DMS153 treated with DMSO at 0.1 percent for 48 hours (cell line): Measurements from ENCODE around the gene PI4KA.
"Not testable (repeated sequence)": the region's sequence is repeated elsewhere in the genome, so short reads cannot be mapped to it uniquely, and the experiment has no call there.

Experiments used
- DNase-seq: peaks from one replicate; lab custom pipeline; 2025; ENCODE audit not compliant: unreplicated experiment; lab: John Stamatoyannopoulos, UW

The PI4KA gene

GRCh38 chr22:20671409-20672081 lies 187.1 kb downstream of the PI4KA start:
- DNase-seq: no peak

- DNase-seq: not testable (repeated sequence)
Measured at GRCh38 chr22:20670457-20671261, 188.0 kb downstream of the PI4KA start.

- not testable (repeated sequence) for DNase-seq
Measured at GRCh38 chr22:20669884-20670283, 188.7 kb downstream of the PI4KA start.

DNA sequence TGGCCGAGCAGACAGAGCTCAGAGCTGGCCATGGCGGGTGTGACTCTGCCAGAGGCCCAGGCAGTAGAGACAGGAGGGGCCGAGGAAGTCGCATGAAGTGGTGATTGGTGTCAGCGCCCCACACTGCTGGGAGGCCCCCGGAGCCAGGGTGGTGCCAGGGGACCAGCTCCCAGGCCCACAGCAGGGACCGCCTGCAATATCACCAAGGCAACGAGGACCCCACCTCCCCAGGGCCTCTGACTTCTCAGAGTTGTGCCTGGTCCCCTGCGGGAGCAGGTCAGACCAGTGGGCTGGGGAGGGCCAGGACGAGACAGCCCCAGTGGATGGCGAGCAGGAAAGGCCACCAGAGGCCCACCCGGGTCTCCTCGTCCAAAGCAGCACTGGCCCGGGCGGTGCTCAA lies 189.1 kb downstream of the PI4KA start:
- DNase-seq: not testable (repeated sequence)

- DNase-seq: not testable (repeated sequence)
Measured at GRCh38 chr22:20668769-20669168, 189.8 kb downstream of the PI4KA start.

GRCh38 chr22:20668226-20668625 lies 190.4 kb downstream of the PI4KA start:
- not testable (repeated sequence) for DNase-seq

GRCh38 chr22:20667548-20667947 lies 191.1 kb downstream of the PI4KA start:
- DNase-seq: not testable (repeated sequence)

GRCh38 chr22:20666560-20666959 lies 192.1 kb downstream of the PI4KA start:
- no peak for DNase-seq

DNA sequence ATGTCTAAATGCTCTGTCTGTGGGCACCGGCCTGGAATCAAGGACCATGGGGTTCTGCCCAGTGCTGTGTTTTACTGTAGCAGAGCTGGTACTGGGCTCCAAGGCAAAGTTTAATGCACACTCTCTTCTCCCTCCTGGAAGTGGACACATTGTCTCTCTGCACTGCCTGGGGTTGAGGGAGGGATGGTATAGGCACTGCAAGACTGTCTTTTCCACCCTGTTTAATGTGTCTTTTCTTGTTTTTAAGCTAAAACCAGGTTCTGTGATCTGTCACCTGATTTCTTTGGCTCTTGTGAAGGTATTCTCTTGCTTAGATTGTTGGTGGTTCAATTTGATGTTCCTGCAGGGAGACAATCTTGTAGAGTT lies 194.0 kb downstream of the PI4KA start:
- no peak for DNase-seq

GRCh38 chr22:20663941-20664593 lies 194.5 kb downstream of the PI4KA start:
- no peak for DNase-seq

- no peak for DNase-seq
Measured at GRCh38 chr22:20663137-20663828, 195.3 kb downstream of the PI4KA start.

- DNase-seq: not testable (repeated sequence)
Measured at GRCh38 chr22:20662524-20663036, 196.0 kb downstream of the PI4KA start.

DNA sequence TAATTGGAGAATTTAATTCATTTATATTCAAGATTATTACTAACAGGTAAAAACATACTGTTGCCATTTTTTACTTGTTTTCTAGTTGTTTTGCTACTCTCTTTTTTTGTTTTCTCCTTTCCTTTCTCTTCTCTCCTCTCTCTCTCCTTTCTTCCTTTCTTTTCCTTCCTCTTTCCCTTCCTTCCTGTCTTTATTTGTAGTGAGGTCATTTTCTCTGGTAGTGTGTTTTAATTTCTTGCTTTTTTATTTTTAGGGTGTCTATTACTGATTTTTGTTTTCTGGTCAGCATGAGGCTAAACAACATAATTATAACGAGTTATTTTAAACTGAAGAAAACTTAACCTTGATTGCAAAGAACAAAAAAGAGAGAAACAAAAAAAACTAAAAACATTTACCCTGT lies 197.1 kb downstream of the PI4KA start:
- DNase-seq: no peak

DNA sequence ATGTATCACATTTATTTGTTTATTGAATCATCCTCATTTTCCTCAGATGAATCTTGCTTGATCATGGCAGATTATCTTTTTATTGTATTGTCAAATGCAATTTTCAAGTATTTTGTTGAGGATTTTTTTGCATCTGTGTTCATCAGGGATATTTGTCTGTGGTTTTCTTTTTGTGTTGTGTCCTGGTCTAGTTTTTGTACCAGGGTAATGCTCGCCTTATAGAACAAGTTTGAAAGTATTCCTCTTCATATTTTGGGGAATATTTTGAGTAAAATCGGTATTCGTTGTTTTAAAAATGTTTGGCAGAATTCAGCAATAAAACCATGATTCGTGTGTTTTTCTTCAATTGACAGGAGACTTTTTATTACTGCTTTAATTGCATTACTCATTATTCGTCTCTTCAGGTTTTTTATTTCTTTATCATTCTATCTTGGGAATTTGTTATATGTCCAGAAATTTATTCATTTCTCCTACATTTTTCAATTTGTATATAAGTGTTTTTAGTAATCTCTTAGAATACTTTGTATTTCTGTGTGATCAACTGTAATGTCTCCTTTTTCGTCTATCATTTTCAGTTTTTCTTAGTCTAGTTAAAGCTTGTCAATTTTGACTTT lies 198.1 kb downstream of the PI4KA start:
- DNase-seq: no peak

DNA sequence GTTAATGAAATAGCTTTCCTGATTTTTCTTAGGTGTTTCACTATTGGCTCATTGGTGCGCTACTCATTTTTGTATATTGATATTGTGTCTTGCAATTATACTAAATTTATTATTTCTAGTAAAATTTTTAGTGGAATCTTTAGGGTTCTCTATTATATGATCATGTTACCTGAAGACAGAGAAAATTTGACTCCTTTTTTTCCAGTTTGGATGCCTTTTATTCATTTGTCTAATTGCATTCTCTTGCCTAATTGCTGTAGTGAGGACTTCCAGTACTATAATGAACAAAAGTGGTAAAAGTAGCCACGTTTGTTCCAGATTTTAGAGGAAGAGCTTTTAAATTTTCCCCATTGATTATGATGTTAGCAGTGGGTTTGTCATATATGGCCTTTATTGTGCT lies 198.7 kb downstream of the PI4KA start:
- DNase-seq: no peak

GRCh38 chr22:20659258-20659657 lies 199.4 kb downstream of the PI4KA start:
- DNase-seq: no peak

- DNase-seq: no peak
Measured at GRCh38 chr22:20658433-20659222, 200.0 kb downstream of the PI4KA start.

DNA sequence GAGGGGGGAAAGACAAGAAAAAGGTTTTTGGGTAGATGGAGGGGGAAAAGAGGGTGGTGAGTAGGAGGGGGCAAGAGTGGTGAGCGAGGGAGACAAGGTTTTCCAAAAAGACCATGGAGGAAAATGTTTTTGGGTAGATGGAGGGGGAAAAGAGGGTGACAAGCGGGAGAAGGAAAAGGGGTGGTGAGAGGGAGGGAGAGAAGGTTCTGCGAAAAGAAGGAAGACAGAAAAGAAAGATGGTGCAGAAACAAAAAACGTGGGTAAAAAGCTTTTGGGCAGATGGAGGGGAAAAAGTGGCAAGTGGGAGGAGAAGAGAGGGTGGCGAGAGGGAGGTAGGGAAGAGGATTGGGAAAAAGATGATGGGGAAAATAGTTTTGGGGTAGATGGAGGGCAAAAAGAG lies 200.6 kb downstream of the PI4KA start:
- no peak for DNase-seq
